ENCODE data around the gene CHST6.
"Not testable (repeated sequence)": the region's sequence is repeated elsewhere in the genome, so short reads cannot be mapped to it uniquely, and the experiment has no call there.

CHST6 gene

DNA sequence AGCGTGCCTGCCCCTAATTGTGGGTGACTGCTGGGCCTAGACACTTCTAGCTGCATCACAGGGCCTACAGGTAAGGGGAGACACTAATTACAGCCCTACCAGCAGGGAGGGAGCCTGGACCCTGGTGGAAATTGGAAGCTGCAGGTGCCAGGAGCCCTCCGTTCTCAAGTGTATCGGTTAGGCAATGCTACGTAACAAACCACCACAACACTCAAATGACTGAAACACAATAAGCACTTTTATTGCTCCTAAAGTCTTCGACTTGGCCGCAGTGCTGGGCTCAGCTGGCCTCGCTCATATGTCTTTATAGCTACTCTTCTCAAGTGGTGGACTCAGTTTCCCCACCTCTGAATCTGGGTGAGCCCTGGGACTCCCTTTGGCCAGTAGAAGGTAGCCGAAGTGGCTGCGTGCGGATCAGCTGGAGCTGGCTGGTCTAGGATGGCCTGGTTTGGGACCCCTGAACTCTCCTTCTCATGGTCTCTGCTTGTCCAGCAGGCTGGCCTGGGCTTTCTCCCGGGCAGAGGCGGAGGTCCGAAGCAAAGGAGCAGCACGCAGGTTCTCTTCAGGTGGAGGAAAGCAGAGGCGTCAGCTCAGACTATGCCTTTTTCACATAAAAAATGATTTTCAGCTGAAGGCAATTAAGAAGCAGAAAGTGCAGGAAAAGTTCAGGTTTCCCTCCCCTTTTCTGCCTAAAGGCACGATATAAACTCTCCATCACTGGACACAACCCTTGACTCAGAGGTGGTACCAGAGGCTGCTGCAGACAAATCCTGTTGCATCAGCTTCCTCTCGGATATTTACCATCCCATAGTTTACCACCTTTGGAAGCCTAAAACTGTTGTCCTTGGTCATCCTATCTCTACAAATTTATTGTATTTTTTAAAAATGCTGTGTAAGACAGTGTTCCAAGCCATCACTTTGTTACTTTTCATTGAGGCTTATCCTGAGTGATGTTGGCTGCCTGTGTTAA is 22.0 kb downstream of the CHST6 start:
- no peak for DNase-seq

DNA sequence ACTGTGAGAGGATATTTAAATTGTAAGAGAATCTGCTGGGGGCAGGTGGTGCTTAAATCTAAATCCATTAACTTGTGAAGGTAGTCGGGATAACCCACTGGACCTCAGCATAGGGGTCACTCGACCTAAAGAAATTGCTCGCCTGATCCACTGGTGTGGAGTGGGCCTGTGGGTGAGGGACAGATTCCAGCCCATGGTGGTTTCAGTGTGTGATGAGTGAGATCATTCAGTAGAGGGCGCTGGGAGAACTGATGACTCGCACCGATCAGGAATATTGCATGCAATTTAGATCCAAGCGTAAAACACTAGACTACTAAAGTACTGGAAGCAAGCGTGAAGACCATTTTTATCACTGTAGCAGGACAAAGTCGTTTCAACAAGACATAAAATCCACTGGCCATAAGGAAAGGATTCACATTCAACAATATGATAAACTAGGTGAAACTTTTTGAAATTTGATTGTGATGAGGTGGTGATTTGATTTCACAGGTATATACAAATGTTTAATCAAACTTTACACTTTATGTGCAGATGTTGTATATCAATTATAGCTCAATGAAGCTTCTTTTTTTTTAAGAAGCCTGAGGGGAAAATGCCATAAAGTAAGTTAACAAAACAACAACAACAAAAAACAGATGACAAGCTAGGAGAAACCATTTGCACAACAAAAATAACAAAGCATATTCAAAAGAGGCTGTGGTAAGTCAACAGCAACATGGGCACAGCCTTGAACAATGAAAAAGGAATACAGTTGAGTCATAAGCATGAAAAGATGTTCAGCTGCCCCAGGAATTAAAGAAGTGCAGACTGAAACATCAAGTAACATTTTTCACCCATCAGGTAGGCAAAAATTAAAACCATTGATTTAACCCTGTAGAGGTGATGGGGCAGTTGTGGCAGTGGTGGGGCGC is 23.3 kb downstream of the CHST6 start:
- DNase-seq = no peak

DNA sequence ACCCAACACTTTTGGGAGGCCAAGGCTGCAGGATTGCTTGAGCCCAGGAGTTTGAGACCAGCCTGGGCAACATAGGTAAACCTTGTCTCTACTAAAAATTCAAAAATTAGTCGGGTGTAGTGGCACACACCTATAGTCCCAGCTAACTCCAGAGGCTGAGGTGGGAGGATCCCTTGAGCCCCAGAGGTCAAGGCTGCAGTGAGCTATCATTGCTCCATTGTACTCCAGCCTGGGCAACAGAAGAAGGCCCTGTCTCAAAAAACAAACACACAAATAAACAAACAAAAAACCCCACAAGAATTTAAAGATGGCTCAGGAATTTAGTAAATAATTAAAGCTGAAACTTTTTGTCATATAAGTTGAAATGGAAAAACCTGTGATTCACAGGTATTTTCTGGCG is 28.5 kb downstream of the CHST6 start:
- no peak for DNase-seq

DNA sequence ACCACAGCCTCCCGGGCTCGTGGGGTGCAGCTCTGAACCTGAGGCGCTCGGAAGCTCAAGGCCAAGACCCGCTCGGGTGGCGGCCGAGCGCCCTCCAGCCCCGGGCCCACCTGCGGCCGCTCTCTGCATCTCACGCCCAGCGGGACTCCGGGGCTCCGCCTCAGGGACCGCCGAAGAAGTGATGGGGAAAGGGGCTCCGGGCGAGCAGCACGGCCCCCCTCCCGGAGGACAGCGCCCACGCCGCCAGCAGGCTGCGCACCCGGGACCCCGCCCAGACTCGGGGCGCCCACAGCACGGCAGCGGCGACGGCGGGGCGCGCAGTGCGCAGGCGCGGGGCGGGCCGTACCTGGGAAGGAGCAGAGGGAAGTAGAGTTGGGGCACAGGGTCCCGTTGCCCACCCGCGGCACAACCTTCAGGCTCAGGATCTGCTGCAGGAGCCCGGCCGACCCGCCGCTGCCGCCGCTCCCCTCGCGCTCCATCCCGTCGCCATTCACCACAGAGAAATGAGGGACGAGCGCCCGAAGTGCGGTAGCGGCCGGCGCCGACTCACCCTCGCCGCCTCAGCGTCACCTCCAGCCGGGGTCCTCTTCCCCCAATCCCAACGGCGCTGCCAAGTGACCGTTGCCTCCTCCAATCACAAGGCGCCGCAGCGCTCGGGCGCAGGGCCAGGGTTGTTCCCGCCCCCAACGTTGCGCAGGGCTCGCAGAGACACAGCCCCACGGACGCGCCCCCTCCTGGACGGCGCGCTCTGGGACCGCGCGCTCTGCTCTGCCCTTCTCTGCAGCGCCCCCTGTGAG is 30.9 kb downstream of the CHST6 start, which contains the start of gene TMEM170A:
TMEM170A (minus strand) TSS at position 568 of the 797 bp plus-strand sequence; CDS start at position 479, 89 bp downstream.
- peak; percentile 98 for DNase-seq

DNA sequence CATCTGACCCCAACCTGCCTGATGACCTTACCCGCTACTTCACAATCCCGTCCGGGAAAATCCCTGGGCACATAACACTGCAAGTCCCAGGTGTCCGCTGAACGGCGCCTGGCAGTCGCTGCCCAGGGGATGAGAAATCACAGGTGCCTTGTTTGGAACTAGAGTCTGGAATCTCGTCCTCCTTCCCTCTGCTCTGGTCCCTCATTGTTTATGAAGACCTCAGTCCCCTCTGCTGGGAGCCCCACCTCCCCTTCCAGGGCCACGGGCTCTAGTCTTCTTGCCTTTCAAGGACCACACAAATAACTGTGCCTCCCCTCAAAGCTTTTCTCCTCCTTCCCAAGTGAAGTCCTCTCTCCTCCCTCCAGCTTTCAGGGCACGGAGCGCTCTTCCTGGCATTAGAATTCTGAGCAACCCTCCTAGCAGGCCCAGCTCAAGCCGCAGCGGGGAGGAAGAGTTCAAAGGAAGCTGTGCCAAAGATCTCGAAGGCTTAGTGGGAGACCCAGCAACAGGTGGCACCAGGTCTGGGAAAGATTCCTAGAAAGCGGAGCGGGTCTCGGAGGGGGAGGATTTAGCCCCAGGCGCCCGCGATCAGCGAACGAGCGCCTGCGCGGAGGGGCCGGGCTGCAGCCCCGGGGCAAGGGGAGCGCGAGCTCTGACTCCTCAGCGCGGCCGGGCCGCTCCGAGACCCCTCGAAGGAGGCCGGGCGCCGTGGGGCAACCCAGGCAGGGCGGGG is 31.7 kb downstream of the CHST6 start:
- DNase-seq = not testable (repeated sequence)

DNA sequence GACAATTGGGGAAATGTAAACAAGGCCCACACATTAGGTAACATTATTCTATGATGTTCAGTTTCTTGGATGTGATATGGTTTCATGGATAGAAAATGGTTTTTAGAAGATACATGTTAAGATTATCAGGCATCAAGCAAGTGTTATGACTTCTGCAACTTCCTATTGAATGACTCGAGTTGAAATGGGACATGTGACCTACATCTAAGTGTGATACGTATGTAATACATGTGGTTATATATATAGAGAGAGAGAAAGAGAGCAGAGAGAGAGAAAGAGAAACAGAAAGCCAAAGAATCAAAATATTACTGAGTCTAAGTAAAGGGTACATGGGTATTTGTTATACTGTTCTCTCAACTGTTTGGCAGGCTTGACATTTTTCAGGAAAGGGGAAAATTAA is 32.4 kb downstream of the CHST6 start:
- DNase-seq = no peak

DNA sequence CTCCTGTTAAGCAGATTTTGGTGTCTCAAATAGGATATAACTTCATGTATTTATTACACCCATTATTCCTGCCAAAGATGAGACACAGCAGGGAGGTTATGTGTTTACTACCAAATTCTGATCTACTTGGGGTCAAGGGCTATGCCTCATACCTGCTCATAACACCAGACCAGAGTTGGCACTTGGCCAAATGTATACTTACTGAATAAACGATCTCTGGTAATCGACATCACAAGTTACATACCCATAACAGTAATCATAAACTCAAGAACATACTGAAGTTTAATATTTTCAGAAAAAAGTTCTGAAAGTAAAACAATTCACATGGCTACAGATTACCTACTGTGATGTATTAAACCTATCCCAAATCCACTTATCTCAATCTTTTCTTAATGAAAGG is 33.7 kb downstream of the CHST6 start:
- no peak for DNase-seq

DNA sequence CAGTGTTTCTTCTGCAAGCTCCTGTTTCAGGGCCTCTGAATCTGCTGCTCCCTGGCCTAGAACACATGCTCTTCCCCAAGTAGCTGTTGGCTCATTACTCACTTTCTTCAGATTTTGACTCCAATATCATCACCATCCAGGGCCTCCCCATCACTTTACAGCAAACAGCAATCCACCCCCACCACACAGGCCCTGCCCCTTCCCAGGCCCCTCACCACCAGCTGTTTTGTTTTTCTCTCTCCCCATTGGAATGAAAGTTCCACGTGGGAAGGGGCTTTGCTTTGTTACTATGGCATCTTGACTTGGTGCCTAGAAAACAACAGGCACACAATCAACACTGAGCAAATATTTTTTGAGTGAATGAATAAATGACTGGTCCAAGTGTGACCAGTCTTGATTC is 34.8 kb downstream of the CHST6 start:
- no peak for DNase-seq

DNA sequence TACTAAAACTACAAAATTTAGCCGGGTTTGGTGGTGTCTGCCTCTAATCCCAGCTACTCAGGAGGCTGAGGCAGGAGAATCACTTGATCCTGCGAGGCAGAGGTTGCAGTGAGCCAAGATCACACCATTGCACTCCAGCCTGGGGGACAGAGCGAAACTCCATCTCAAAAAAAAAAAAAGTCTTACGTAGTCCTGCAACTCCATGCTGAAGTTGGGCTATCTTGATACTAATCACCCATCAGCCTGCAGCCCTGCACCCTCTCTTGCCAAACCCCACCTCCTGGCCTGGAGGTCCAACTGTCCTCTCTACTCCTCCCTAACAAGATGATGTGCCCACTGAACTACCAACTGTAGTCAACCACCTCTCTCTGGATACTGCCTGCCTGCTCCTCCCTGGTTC is 35.5 kb downstream of the CHST6 start:
- no peak for DNase-seq

DNA sequence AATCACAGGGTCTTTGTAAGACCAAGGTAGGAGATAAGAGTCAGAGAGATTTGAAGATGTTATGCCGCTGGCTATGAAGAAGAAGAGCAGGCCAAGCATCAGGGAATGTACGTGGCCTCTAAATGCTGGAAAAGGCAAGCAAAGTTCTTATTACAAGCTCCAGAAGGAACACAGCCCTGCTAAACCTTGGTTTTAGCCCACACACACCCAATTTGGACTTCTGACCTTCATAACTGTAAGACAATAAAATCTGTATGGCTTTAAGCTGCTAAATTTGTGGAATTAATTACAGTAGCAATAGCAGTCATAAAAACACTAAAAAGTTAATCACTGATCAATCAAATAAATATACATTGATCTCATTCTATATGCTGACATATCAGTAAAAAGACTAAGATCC is 36.8 kb downstream of the CHST6 start:
- no peak for DNase-seq

DNA sequence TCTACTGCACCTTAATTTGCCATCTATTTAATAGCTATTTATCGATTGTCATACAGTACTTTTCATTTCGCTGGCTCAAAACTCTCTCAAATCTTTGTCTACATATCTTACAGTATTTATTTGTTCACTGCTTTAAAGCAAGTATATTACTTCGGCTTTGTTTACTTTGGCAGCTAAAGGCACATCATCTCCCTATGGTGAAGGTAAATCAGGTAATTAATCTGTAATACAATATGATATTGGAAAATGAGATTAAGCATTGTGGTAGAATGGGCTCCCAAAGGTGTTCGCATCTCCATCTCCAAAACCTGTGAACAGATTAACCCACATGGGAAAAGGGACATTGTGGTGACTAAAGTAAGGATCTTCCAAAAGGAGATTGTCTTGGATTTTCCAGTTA is 37.2 kb downstream of the CHST6 start:
- no peak for DNase-seq

DNA sequence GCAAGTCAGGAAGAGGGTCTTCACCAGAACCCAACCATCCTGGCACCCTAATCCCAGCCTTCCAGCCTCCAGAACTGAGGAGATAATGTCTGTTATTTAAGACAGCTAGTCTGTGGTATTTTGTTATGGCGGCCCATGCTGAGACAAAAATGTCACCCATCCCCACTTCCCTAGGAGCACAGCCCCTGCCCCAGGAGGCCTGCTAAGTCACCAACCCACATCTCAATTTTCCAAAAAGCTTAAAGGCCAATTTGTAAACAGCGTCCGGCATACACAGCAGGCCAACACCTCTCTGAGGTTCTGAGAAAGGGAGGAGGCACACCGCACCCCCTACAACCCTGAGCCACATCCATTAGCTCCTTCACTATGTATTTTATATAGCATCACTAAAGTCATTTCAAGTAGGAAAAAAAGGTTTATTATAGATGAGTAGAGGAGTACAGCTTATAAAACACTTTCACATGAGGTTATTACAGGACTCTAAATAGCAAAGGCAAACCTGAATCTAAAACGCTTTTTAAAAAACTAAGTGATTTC is 37.7 kb downstream of the CHST6 start:
- DNase-seq = no peak

DNA sequence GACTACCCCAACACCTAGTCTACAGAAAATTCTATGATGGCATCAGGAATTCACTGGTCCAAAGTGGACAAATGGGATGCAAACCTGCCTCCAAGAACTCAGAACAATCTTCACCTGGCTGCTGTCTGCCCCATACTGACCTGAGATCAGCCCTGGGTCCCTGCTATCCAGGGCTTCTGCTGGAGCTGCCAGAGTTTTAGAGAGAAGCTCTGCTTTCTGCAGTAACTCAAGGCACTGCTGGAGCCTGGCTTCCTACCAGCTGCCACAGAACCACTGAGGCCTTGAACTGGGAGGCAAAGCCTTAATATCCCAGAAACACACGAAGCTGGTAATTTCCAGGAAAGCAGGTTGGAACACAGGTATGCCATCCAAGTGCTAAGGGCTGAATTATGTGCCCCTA is 38.3 kb downstream of the CHST6 start:
- DNase-seq = no peak

DNA sequence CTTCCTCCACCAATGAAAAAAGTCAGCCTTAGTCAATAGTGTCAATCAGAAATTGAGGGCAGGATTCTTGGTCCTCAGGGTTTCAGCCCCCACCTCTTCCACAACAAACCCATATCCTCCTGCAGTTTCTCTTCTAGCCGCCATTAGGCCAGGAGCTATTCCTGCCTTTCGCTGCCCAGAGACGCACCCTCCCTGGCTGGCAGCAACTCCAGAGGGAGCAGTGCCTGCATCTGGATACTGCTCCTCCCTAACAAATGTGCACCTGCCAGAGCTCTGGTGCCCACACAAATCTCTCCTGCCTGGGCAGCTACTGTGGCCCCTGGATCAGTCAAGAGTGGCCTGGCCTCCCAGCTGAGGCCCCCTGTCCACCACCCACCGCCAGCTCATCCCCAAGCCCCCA is 38.8 kb downstream of the CHST6 start:
- not testable (repeated sequence) for DNase-seq

DNA sequence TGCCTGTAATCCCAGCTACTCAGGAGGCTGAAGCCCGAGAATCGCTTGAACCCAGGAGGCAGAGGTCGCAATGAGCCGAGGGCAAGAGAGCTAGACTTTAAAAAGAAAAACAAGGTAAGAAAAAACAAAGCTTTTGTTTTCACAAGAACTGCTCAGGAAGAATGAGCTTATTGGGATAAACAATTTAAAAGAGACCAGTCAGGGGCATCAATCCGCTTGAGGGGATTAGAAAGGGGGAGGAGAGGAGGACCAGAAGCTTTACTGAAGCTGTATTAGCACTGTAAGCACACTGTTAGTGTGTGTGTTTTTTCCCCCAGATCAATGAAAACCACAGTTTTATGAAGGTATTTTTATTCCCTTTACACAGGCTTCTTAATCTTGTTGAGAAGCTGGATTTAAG is 39.6 kb downstream of the CHST6 start:
- DNase-seq = no peak

DNA sequence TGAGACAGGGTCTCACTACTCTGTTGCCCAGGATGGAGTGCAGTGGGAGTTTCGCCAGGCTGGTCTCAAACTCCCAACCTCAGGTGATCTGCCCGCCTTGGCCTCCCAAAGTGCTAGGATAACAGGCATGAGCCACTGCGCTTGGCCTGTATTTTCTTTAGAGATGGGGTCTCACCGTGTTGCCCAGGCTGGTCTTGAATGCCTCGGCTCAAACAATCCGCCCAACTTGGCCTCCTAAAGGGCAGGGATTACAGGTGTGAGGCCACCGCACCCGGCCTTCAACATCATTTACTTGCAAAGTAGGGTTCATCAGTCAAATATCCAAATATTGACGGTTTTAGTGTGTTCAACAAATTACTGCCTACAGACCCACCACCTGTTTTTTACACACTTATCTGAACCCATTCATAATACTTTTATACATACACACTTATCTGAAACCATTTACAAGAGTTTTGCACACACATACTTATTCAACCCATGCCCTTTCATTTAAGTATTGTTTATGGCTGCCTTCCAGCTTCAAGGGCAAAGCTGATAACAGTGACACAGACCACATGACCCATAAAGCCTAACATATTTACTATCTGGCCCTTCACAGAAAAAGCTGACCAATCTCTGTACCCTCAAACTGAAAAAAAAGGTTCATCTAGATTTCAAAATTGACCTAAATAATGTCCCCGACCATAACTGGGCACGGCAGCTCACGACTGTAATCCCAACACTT is 42.6 kb downstream of the CHST6 start:
- DNase-seq = no peak

DNA sequence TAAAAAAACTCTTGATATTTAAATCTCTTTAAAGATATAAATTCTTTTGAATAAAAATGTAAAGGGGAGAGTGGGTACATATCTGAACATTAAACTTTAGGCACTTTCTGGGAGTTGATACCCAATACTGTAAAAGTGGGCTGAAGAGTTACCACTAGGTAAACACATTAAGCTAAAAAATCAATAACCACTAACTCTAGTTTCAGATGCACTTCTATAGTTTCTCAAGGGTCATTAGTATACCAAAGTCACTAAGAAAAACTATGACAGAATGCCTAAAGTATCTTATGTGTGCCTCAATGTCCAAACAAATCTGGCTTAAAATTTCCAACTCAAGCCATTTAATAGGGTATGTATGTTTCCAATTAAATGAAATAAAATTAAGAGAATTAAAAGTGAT is 48.8 kb downstream of the CHST6 start:
- DNase-seq = no peak

DNA sequence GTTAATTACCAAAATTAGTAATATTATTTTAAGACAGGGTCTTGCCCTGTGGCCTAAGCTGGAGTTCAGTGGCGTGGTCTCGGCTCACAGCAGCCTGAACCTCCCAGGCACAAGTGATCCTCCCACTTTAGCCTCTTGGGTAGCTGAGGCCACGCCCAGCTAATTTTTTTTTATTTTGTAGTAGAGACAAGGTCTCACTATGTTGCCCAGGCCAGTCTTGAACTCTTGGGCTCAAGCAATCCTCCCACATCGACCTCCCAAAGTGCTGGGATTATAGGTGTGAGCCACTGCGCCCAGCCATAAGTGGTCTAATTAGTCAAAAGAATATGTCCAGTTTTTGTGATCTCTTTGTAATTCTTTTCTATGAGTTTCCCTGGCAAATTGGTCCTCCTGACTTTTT is 49.9 kb downstream of the CHST6 start:
- no peak for DNase-seq

DNA sequence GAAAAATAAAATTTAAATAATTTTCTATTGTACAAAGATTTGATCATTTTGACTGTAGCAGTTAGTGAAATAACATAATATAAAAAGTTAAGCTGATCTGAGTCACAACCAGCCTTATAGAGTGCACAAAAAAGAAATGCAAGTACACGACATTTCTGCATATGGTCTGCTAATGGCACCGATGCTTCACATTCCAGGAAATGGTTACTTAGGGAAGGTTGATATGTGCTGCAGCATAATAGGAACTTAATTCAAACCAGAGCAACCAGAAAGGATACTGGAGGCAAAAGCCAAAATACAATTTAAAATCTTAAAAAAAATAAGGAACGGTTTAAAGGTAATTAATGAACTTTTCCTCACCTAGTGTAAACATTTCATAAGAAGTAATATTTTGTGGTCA is 51.9 kb downstream of the CHST6 start:
- no peak for DNase-seq

DNA sequence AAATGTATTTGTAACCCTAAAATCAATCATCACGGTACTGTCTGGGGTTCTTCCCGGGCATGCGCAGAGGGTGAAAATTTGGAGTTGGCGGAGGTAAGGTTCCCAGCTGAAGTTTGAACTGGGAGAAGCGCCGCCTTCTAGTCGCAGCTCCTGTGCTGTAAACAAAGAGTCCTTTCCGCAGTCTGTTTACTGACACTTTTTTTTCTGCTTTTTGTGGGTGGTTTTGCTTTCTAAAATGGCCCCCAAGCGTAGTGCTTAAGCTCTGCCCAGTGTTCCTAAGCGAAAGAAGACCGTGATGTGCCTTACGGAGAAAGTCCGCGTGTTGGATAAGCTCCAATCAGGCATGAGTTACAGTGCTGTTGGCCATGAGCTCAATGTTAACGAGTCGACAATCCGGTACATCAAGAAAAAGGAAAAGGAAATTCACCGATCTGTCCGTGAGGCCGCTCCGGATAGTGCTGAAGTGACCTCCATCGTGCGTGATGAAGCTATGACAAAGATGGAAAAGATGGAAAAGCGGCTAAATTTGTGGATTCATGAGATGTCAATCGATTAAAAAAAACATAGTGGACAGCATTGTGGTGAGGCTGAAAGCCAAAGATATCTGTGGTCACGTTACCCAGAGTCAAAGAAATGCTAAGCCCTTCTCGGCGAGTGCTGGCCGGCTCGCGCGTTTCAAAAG is 61.4 kb downstream of the CHST6 start:
- no peak for DNase-seq

Data from effector CD4-positive, alpha-beta T cell (primary cell).